HepG2 (cell line): Measurements from ENCODE around the gene ALDH1A1. TPM values are rescaled to one million over a fixed set of nuclear protein-coding genes. Genes with fewer than 3 reads are reported as not detected.
A peak's percentile ranks its signal among the peaks of the same experiment; 100 is the strongest.

ENCODE experiments used
- ATAC-seq: fragments of 200-7000 bp; cut with Tn5 transposase; 3 replicates; pipeline ENCODE4 v1.9.1; 2020; ENCODE audit warnings: mild to moderate bottlenecking, moderate library complexity
- BruUV-seq: library from RNA; stranded (reverse); fragments of 400-500 nt; replicated peaks from 2 replicates; lab custom pipeline; 2021; lab: Mats Ljungman, UMichigan
- CTCF ChIA-PET: fragments of 300-600 bp; formaldehyde crosslinking; extraction: SDS; loops from one replicate; lab custom pipeline; 2021; ENCODE audit warnings: low total read pairs, inconsistent platforms, low intra/inter-chr PET ratio; lab: Yijun Ruan, JAX
- POLR2A ChIA-PET: fragments of 350-600 bp; sonication (Branson Sonifier 250); formaldehyde crosslinking; loops from one replicate; lab custom pipeline; 2020; ENCODE audit warnings: antibody characterized with exemption, inconsistent platforms; lab: Yijun Ruan, JAX
- DNase-seq: peaks from one replicate; pipeline ENCODE4 v3.0.0-alpha.2; 2015; ENCODE audit warnings: low spot score
- FAIRE-seq: peaks from 3 replicates; lab custom pipeline; 2011; peaks lifted over from hg19 to GRCh38; lab: Jason Lieb, UNC
- H2AFZ ChIP-seq: one replicate; pipeline ENCODE4 v1.6.1; 2011; ENCODE audit warnings: low read length, inconsistent platforms
- H3K27ac ChIP-seq: fragments of 300-600 bp; 3 replicates; pipeline ENCODE4 v1.8.0; 2011; ENCODE audit warnings: mixed run types, mild to moderate bottlenecking, mixed read lengths, low read length, inconsistent platforms; ENCODE audit not compliant: insufficient read depth; ENCODE audit errors: extremely low read length
- H3K27me3 ChIP-seq, 2 experiments: fragments of 200-600 bp in 1 of 2; 2 replicates in 1 of 2; 3 replicates in 1 of 2; pipeline versions ENCODE4 v1.6.0 to v1.8.0; 2011; ENCODE audit warnings: low read length in 2 of 2, mild to moderate bottlenecking in 2 of 2, moderate library complexity in 2 of 2, inconsistent platforms in 1 of 2; ENCODE audit not compliant: insufficient read depth in 2 of 2, control insufficient read depth in 1 of 2
- H3K36me3 ChIP-seq, 2 experiments: fragments of 200-600 bp in 1 of 2; replicated peaks in 1 of 2; 2 replicates in 1 of 2; 3 replicates in 1 of 2; pipeline versions ENCODE4 v1.5.1 to v1.8.0; 2011; ENCODE audit warnings: low read length in 2 of 2, inconsistent platforms in 1 of 2; ENCODE audit not compliant: insufficient read depth in 2 of 2, control insufficient read depth in 1 of 2
- H3K4me1 ChIP-seq: 2 replicates; pipeline ENCODE4 v1.5.1; 2012; ENCODE audit warnings: low read length, inconsistent platforms; ENCODE audit not compliant: insufficient read depth
- H3K4me2 ChIP-seq: 2 replicates; pipeline ENCODE4 v1.6.0; 2011; ENCODE audit warnings: low read depth, low read length, inconsistent platforms
- H3K4me3 ChIP-seq, 3 experiments: fragments of 200-600 bp in 1 of 3; sonication (generic), shearing (Covaris generic) in 1 of 3; replicated peaks in 1 of 3; 2 replicates each; pipeline ENCODE4 v1.5.1; 2011 to 2016; ENCODE audit warnings: low read length in 3 of 3, inconsistent platforms in 2 of 3, low read depth in 2 of 3, mild to moderate bottlenecking in 2 of 3, control low read depth in 1 of 3, mixed read lengths in 1 of 3; ENCODE audit not compliant: insufficient read depth in 1 of 3
- H3K79me2 ChIP-seq: one replicate; pipeline ENCODE4 v1.6.1; 2011; ENCODE audit warnings: low read length, inconsistent platforms; ENCODE audit not compliant: insufficient read depth
- H3K9ac ChIP-seq: 2 replicates; pipeline ENCODE4 v1.6.0; 2011; ENCODE audit warnings: mild to moderate bottlenecking, low read depth, low read length, inconsistent platforms; ENCODE audit not compliant: insufficient read depth
- H3K9me3 ChIP-seq: 2 replicates; pipeline ENCODE4 v1.5.1; 2012; ENCODE audit warnings: mild to moderate bottlenecking, low read length
- H4K20me1 ChIP-seq: 2 replicates; pipeline ENCODE4 v1.6.0; 2011; ENCODE audit warnings: inconsistent platforms, mild to moderate bottlenecking, low read length, moderate library complexity; ENCODE audit not compliant: insufficient read depth
- CEBPG ChIP-seq: IDR thresholded peaks from 2 replicates; pipeline ENCODE4 v1.6.1; 2016
- ELF3 ChIP-seq: IDR thresholded peaks from 2 replicates; pipeline ENCODE4 v1.6.1; 2016; ENCODE audit warnings: missing genetic modification reagents, missing compliant biosample characterization
- FOXA3 ChIP-seq: IDR thresholded peaks from 2 replicates; pipeline ENCODE4 v1.6.1; 2016; ENCODE audit warnings: missing genetic modification reagents, missing compliant biosample characterization
- GATAD2A ChIP-seq: IDR thresholded peaks from 2 replicates; pipeline ENCODE4 v1.6.1; 2016
- PITX1 ChIP-seq: sonication (generic); formaldehyde crosslinking; IDR thresholded peaks from 2 replicates; pipeline ENCODE4 v1.5.1; 2020; ENCODE audit warnings: mild to moderate bottlenecking, missing genetic modification reagents
- POGZ ChIP-seq: sonication (generic); formaldehyde crosslinking; IDR thresholded peaks from 2 replicates; pipeline ENCODE4 v1.4.0; 2020; ENCODE audit warnings: mild to moderate bottlenecking, missing genetic modification reagents
- RAD51 ChIP-seq: fragments of 450-650 bp; IDR thresholded peaks from 2 replicates; pipeline ENCODE4 v1.6.1; 2016; ENCODE audit warnings: borderline replicate concordance
- REXO4 ChIP-seq: sonication (generic); formaldehyde crosslinking; IDR thresholded peaks from 2 replicates; pipeline ENCODE4 v1.8.0; 2022; ENCODE audit warnings: missing genetic modification reagents, mild to moderate bottlenecking, borderline replicate concordance
- TBL1XR1 ChIP-seq: fragments of 150-350 bp; IDR thresholded peaks from 2 replicates; pipeline ENCODE4 v1.6.1; 2014; ENCODE audit warnings: borderline replicate concordance, low read length; ENCODE audit not compliant: partially characterized antibody
- ZNF362 ChIP-seq: sonication (generic); formaldehyde crosslinking; IDR thresholded peaks from 2 replicates; pipeline ENCODE4 v1.4.0; 2020; ENCODE audit warnings: missing genetic modification reagents, mild to moderate bottlenecking, borderline replicate concordance
- ZNF619 ChIP-seq: sonication (generic); formaldehyde crosslinking; IDR thresholded peaks from 2 replicates; pipeline ENCODE4 v1.4.0; 2020; ENCODE audit warnings: mild to moderate bottlenecking, missing genetic modification reagents
- ZNF720 ChIP-seq: sonication (generic); formaldehyde crosslinking; IDR thresholded peaks from 2 replicates; pipeline ENCODE4 v1.4.0; 2020; ENCODE audit warnings: missing genetic modification reagents
- WGBS: methylation state at CpG from one replicate; pipeline ENCODE4 v1.1.6; 2017; ENCODE audit warnings: low lambda C conversion rate; 5-methylcytosine and 5-hydroxymethylcytosine counted together
- in situ Hi-C: cut with HindIII; loops from 2 replicates; pipeline ENCODE4 v1.10.0; 2017; ENCODE audit warnings: low pct_unique_long_range_greater_than_20kb; ENCODE audit not compliant: extremely low pct_ligation_motif_present
- intact Hi-C: fragments of 100-400 bp; cut with micrococcal nuclease; formaldehyde crosslinking; loops from one replicate; pipeline ENCODE4 v1.10.0; 2022; ENCODE audit not compliant: unreplicated experiment
- polyA plus RNA-seq, 8 experiments: library from polyadenylated mRNA; depleted of rRNA in 3 of 8; stranded (reverse) in 7 of 8; unstranded in 1 of 8; fragments of >200 nt; fragmentation: Illumina TruSeq in 4 of 8; extraction: Trizol in 4 of 8; gene quantifications; 2 replicates each; pipeline versions ENCODE4 v1.2.1 to v1.2.3, GENCODE V29; 2011 to 2016; ENCODE audit warnings: low read depth in 4 of 8, missing spikeins in 1 of 8, mixed read lengths in 1 of 8; ENCODE audit not compliant: insufficient read depth in 1 of 8
- total RNA-seq, 5 experiments: library from RNA; depleted of rRNA; stranded (reverse); fragments of >200 nt; fragmentation: Illumina TruSeq; extraction: Trizol; gene quantifications; 2 replicates each; pipeline ENCODE4 v1.2.3, GENCODE V29; 2016; ENCODE audit warnings: low read depth in 1 of 5
- TF ChIP-seq, protein P1 (sequence below): sonication (generic); formaldehyde crosslinking; IDR thresholded peaks from 2 replicates; pipeline ENCODE4 v1.4.0; 2020; ENCODE audit warnings: missing genetic modification reagents
- TF ChIP-seq, protein P2 (sequence below): IDR thresholded peaks from 2 replicates; pipeline ENCODE4 v1.6.1; 2016; ENCODE audit warnings: mild to moderate bottlenecking
- TF ChIP-seq, protein P3 (sequence below): sonication (generic); formaldehyde crosslinking; IDR thresholded peaks from 2 replicates; pipeline ENCODE4 v1.5.0; 2020; ENCODE audit warnings: missing genetic modification reagents

ALDH1A1 gene
- total and polyA plus RNA-seq, 2 of the 13 experiments (the other 11 are each of a cell fraction or from before 2014, with no cell fraction given), result 88.2 to 439 TPM

GRCh38 chr9:72947984-72948465 is 4.8 kb downstream of the ALDH1A1 start:
- Histone ChIP-seq H3K27ac (peak overlapping the region; percentile 75), H3K36me3 (no peaks in the 10 kb centered on the region; a peak in 1 of 5 replicates), H3K9me3 (no peaks in the 10 kb centered on the region), H3K27me3 (no peaks in the 10 kb centered on the region), H3K4me1 (peaks cover 65% of the 10 kb centered on the region), H3K4me3 (peak overlapping the region; percentile 63 to 86 (median 64); a peak in 5 of 6 replicates), H3K79me2 (peaks cover 98% of the 10 kb centered on the region), H3K9ac (peak overlapping the region; percentile 74), H2AFZ (no peak overlapping the region), H4K20me1 (no peaks in the 10 kb centered on the region), H3K4me2 (peak overlapping the region; percentile 77)
- FAIRE-seq, result no peak
- in situ Hi-C loops, result no loop called here
- ATAC-seq, result peak; percentile 30
- intact Hi-C loops, result no loop called here
- DNase-seq, result peak; percentile 55
- BruUV-seq, result TSS peak; percentile 73
- ChIA-PET CTCF (no interaction called here), POLR2A (interaction anchor here (1.0 to 4.3 kb wide), 7 partner anchors 10 to 91 kb away, joined by 3 to 20 read pairs (median 5); no protein-coding TSS in a partner anchor)
- WGBS, result 31% methylated on average over 3 of the region's 3 CpGs
- TF ChIP-seq CEBPG (CRISPR knock-in tag), result peak; percentile 55
- TF ChIP-seq RAD51, result no peak
- 0 out of 2 replicates have a peak, but pooled peaks have one; percentile 39 for TF ChIP-seq GATAD2A
- peak; percentile 16; the same call in 1 of the 2 replicates for TF ChIP-seq ELF3
- TF ChIP-seq ZNF362 (CRISPR knock-in tag), result peak; percentile 73
- TF ChIP-seq, protein P1, sequence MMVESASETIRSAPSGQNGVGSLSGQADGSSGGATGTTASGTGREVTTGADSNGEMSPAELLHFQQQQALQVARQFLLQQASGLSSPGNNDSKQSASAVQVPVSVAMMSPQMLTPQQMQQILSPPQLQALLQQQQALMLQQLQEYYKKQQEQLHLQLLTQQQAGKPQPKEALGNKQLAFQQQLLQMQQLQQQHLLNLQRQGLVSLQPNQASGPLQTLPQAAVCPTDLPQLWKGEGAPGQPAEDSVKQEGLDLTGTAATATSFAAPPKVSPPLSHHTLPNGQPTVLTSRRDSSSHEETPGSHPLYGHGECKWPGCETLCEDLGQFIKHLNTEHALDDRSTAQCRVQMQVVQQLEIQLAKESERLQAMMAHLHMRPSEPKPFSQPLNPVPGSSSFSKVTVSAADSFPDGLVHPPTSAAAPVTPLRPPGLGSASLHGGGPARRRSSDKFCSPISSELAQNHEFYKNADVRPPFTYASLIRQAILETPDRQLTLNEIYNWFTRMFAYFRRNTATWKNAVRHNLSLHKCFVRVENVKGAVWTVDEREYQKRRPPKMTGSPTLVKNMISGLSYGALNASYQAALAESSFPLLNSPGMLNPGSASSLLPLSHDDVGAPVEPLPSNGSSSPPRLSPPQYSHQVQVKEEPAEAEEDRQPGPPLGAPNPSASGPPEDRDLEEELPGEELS (CRISPR knock-in tag), result peak; percentile 44
- no peak for TF ChIP-seq PITX1 (CRISPR knock-in tag)
- no peak for TF ChIP-seq REXO4
- 0 out of 2 replicates have a peak, but pooled peaks have one; percentile 20 for TF ChIP-seq POGZ (CRISPR knock-in tag)
- TF ChIP-seq FOXA3 (CRISPR knock-in tag), result peak; percentile 17; the same call in 1 of the 2 replicates
- TF ChIP-seq TBL1XR1, result no peak
- no peak for TF ChIP-seq ZNF720
- TF ChIP-seq, protein P2, sequence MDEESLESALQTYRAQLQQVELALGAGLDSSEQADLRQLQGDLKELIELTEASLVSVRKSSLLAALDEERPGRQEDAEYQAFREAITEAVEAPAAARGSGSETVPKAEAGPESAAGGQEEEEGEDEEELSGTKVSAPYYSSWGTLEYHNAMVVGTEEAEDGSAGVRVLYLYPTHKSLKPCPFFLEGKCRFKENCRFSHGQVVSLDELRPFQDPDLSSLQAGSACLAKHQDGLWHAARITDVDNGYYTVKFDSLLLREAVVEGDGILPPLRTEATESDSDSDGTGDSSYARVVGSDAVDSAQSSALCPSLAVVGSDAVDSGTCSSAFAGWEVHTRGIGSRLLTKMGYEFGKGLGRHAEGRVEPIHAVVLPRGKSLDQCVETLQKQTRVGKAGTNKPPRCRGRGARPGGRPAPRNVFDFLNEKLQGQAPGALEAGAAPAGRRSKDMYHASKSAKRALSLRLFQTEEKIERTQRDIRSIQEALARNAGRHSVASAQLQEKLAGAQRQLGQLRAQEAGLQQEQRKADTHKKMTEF (CRISPR knock-in tag), result peak; percentile 17; the same call in 1 of the 2 replicates
- TF ChIP-seq, protein P3, sequence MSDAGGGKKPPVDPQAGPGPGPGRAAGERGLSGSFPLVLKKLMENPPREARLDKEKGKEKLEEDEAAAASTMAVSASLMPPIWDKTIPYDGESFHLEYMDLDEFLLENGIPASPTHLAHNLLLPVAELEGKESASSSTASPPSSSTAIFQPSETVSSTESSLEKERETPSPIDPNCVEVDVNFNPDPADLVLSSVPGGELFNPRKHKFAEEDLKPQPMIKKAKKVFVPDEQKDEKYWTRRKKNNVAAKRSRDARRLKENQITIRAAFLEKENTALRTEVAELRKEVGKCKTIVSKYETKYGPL (CRISPR knock-in tag), result no peak
- TF ChIP-seq ZNF619, result no peak
